IPS-15b (cell line): Measurements from ENCODE around the gene KASH5.

Experiments
- H3K27me3 ChIP-seq: one replicate; pipeline ENCODE4 v1.6.1; 2013; ENCODE audit warnings: low read length; ENCODE audit not compliant: control insufficient read depth, insufficient read depth
- H3K36me3 ChIP-seq: one replicate; pipeline ENCODE4 v1.6.1; 2013; ENCODE audit warnings: low read length; ENCODE audit not compliant: control insufficient read depth, insufficient read depth
- H3K4me1 ChIP-seq: one replicate; pipeline ENCODE4 v1.6.1; 2013; ENCODE audit warnings: mild to moderate bottlenecking, low read length; ENCODE audit not compliant: control insufficient read depth, insufficient read depth
- H3K4me3 ChIP-seq: one replicate; pipeline ENCODE4 v1.5.1; 2013; ENCODE audit warnings: low read depth, low read length
- H3K9ac ChIP-seq: one replicate; pipeline ENCODE4 v1.6.1; 2013; ENCODE audit warnings: low read depth, mild to moderate bottlenecking, low read length
- H3K9me3 ChIP-seq: one replicate; pipeline ENCODE4 v1.6.1; 2013; ENCODE audit warnings: mild to moderate bottlenecking, low read length; ENCODE audit not compliant: control insufficient read depth, insufficient read depth

The KASH5 gene

GRCh38 chr19:49390131-49390928, 2.3 kb downstream of the KASH5 start:
- Histone ChIP-seq H3K4me3 (no peak overlapping the region), H3K27me3 (peaks cover 6% of the 10 kb centered on the region), H3K9me3 (no peaks in the 10 kb centered on the region), H3K9ac (no peak overlapping the region), H3K36me3 (no peaks in the 10 kb centered on the region), H3K4me1 (no peaks in the 10 kb centered on the region)

GRCh38 chr19:49390929-49391359, 2.9 kb downstream of the KASH5 start:
- Histone ChIP-seq H3K36me3 (no peaks in the 10 kb centered on the region), H3K27me3 (peaks cover 6% of the 10 kb centered on the region), H3K4me3 (no peak overlapping the region), H3K4me1 (no peaks in the 10 kb centered on the region), H3K9me3 (no peaks in the 10 kb centered on the region), H3K9ac (no peak overlapping the region)

DNA sequence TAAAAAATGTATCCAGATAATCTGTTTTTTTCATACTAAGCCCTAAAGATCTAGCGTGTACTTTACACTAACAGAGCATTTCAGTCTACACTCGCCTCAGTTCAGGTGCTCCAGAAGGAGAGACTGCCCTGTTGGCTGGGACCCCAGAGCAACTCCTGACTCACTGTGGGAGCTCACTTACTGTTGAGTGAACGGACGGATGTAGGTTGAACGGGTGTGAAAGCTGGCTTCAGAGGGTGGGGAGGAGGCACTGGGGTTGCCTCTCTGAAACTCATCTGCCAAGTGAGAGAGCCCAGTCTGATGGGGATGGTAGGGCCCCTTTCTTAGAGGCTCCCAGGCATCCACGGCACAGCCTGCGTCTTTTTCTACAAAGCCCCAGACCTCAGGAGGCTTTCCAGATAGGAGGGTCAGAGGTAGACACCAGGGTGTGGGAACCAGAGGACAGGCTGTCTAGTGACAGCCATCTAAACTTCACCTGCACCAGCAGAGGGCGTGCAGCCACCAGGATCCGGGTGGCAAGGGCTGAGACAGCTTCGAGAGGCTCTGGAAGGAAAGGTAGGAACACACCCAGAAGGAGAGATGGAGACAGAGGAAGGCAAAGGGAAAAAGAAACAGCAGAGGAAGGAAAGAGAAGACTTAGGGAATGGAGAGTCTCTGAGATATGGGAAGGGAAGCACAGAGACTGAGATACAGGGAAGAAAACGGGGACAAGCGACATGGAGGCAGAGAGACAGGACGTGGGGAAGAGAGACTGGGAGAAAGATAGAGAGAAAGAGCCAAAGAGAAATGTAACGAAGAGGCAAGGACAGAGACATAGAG, 3.7 kb downstream of the KASH5 start:
- Histone ChIP-seq H3K4me3 (no peak overlapping the region), H3K9me3 (no peaks in the 10 kb centered on the region), H3K36me3 (no peaks in the 10 kb centered on the region), H3K9ac (no peak overlapping the region), H3K4me1 (no peaks in the 10 kb centered on the region), H3K27me3 (peaks cover 6% of the 10 kb centered on the region)

DNA sequence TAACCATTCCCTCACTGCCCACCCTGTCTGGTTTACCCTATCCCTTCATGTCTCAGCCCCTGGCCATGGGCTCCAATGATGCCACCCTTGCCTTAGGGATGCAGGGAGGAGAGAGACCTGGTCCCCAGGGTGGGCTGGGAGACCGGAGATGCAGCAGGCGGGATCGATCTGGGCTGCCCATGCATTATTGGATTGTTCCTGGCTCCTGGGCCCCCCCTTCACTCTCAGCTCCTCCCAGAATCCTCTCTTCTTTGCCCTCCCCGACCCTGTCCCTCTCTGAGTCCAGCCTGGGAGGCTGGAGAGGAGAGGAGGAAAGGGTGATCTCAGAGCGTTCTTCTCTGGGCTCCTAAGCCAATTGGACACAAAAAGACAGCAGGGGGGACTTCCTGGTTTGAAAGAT, 5.8 kb downstream of the KASH5 start:
- H3K9me3 ChIP-seq = no peaks in the 10 kb centered on the region
- no peaks in the 10 kb centered on the region for H3K4me1 ChIP-seq
- H3K4me3 ChIP-seq = no peak overlapping the region
- no peaks in the 10 kb centered on the region for H3K36me3 ChIP-seq
- H3K9ac ChIP-seq = no peak overlapping the region
- H3K27me3 ChIP-seq = peaks cover 8% of the 10 kb centered on the region

DNA sequence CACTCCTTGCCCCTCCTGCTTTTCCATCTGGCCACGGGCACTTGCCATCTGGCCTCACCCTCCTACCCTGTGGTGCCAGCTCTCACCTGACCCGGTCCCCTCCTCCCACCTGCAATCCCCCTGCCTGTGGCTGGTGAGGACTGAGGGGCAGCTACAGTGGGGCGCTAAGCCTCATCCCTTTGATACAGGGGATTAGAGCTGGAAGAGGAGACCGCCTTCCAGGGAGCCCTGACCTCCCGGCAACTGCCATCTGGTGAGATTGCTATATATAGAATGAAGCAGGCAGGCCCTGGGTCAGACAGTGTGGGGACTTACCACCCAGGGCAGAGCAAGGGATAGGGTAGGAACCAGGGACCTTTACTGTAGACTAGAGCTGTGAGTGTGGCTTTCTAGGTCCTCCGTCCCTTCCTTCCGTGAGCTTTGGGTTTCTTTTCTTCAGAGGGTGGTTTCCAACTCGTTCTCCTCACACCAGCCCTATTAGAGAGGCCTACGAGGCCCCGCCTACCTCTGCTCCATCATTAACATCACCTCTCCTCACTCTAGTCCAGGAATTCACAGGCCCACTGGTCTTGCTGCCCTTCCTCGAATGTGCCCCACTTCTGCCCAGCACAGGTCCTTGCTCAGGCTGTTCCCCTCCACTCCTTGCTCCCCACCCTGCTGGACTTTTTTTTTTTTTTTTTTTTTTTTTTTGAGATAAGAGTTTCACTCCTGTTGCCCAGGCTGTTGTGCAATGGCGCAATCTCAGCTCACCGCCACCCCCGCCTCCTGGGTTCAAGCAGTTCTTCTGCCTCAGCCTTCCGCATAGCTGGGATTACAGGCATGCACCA, 7.7 kb downstream of the KASH5 start:
- peaks cover 8% of the 10 kb centered on the region for H3K27me3 ChIP-seq
- H3K9ac ChIP-seq = no peak overlapping the region
- H3K9me3 ChIP-seq = no peaks in the 10 kb centered on the region
- H3K4me3 ChIP-seq = no peak overlapping the region
- H3K4me1 ChIP-seq = no peaks in the 10 kb centered on the region
- no peaks in the 10 kb centered on the region for H3K36me3 ChIP-seq

GRCh38 chr19:49396738-49397505, 8.9 kb downstream of the KASH5 start:
- Histone ChIP-seq H3K27me3 (peaks cover 8% of the 10 kb centered on the region), H3K9ac (no peak overlapping the region), H3K4me1 (no peaks in the 10 kb centered on the region), H3K9me3 (no peaks in the 10 kb centered on the region), H3K4me3 (no peak overlapping the region), H3K36me3 (no peaks in the 10 kb centered on the region)

DNA sequence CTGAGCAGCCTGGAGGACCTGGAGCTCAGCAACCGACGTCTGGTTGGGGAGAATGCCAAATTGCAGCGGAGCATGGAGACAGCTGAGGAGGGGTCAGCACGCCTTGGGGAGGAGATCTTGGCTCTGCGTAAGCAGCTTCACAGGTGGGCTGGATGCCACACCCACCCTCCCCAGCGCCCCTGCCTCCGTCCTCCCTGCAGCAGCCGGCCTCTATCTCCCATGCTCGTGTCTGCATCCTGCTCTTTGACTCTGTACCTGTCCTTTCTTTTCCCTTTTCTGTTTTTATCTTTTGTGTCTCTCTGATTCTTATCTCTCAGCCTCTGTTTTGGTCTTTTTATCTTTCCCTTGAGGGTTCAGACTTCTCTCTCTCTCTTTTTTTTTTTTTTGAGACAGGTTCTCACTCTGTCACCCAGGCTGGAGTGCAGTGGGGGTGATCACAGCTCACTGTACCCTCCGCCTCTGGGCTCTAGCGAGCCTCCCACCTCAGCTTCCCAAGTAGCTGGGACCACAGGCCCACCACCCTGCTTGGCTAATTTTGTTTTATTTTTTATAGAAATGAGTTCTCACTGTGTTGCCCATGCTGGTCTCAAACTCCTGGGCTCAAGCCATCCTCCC, 10.1 kb downstream of the KASH5 start:
- Histone ChIP-seq H3K27me3 (peaks cover 2% of the 10 kb centered on the region), H3K9ac (no peak overlapping the region), H3K36me3 (no peaks in the 10 kb centered on the region), H3K4me3 (no peak overlapping the region), H3K9me3 (no peaks in the 10 kb centered on the region), H3K4me1 (no peaks in the 10 kb centered on the region)

DNA sequence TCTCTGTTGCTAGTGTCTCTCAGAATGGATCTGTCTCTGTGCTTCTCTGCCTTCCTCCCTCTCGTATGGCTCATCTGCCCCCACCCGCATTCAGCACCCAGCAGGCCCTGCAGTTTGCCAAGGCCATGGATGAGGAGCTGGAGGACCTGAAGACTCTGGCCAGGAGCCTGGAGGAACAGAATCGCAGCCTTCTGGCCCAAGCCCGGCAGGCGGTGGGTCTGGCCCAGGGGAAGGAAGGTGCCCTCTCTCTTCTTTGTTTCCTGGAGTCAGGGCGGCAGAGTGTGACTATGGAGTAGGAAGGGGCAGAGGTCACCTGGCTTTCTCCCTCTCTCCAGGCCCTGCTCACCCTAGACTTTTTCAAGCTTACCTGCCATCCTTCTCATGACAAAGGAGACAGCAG, 10.9 kb downstream of the KASH5 start:
- no peak overlapping the region for H3K4me3 ChIP-seq
- H3K9ac ChIP-seq = no peak overlapping the region
- peaks cover 6% of the 10 kb centered on the region for H3K4me1 ChIP-seq
- H3K36me3 ChIP-seq = no peaks in the 10 kb centered on the region
- no peaks in the 10 kb centered on the region for H3K9me3 ChIP-seq
- H3K27me3 ChIP-seq = peaks cover 2% of the 10 kb centered on the region

DNA sequence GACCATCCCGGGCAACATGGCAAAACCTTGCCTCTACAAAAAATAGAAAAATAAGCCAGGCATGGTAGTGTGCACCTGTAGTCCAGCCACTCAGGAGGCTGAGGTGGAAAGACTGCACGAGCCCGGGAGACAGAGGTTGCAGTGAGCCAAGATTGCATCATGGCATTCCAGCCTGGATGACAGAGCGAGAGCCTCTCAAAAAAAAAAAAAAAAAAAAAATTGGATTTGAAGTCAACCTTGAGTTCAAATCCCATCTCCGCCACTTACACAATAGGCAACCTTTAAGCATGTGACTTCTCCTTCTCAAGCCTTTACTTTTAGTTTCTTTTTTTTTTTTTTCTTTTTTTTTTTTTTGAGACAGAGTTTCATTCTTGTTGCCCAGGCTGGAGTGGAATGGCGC, 12.0 kb downstream of the KASH5 start:
- no peaks in the 10 kb centered on the region for H3K9me3 ChIP-seq
- H3K4me3 ChIP-seq = no peak overlapping the region
- H3K9ac ChIP-seq = no peak overlapping the region
- peaks cover 2% of the 10 kb centered on the region for H3K27me3 ChIP-seq
- H3K4me1 ChIP-seq = peaks cover 12% of the 10 kb centered on the region
- H3K36me3 ChIP-seq = no peaks in the 10 kb centered on the region

GRCh38 chr19:49403404-49404187, 15.5 kb downstream of the KASH5 start:
- no peaks in the 10 kb centered on the region for H3K9me3 ChIP-seq
- peak overlapping the region; percentile 16 for H3K9ac ChIP-seq
- no peaks in the 10 kb centered on the region for H3K27me3 ChIP-seq
- H3K36me3 ChIP-seq = no peaks in the 10 kb centered on the region
- H3K4me1 ChIP-seq = peaks cover 12% of the 10 kb centered on the region
- peak overlapping the region; percentile 27 for H3K4me3 ChIP-seq
